Activated CD4-positive, alpha-beta T cell treated with anti-CD3 and anti-CD28 coated beads, Interleukin-10, Interleukin-2, amounts not matched to agents 100 ng/mL and 50 ng/mL, durations not matched to agents 16 hours and 8 hours (primary cell): ENCODE measurements around the gene MBD5.

Source experiments
- DNase-seq: peaks from one replicate; pipeline ENCODE4 v3.0.0-alpha.2; 2020

Gene MBD5

GRCh38 chr2:148486655-148487054 lies 465.8 kb downstream of the MBD5 start:
- DNase-seq = no peak

DNA sequence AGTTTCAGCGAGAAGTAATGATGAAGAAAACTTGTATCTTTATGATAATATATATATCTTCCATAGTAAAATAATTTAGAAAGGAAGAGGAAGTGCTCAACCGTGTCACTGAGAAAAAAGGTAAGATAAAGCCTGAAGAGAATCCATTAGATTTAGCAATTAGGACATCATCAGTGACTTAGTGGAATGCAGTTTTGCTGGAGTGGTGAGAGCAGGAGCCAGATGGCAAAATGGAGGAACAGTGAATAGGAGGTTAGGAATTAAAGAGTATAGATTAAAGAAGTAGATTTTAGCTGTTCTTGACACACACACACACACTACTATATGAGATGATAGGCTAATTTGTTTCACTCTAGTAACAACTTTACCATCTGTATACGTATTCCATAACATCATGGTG lies 466.5 kb downstream of the MBD5 start:
- no peak for DNase-seq

GRCh38 chr2:148490840-148491439 lies 470.0 kb downstream of the MBD5 start:
- no peak for DNase-seq

DNA sequence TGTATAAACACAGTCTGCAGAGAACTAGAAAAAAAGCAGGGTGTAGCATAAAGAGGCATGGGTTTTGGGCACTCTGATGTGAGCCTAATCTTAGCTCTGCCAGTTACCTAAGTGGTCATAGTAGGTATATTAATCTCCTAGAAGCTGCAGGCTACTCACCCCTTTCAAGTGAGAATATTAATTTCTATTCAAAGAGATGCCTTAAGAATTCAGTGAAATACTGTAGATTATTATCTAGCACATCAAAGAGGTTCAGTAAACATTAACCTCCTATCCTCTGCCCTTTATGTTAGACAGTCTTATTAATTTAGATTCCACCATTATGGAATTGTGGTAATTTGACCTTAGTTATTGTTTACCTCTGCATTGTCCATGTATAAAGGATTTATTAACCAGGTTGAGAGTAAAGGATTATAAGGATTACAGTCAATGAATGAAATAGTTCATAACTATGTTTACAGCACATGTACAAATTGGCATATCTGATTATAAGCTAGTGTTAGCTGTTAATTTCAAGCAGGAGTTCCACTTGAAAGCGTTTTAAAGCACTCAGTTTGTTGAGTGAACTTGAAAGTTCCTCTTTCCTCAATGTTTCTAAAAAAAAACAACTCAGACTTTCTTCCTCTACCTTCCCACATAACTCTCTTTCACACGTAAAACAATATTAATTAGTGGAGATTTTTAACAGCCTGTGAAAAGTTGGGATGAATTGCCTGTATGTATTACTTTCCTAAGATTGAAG lies 473.1 kb downstream of the MBD5 start:
- no peak for DNase-seq

GRCh38 chr2:148495586-148495985 lies 474.7 kb downstream of the MBD5 start:
- no peak for DNase-seq

DNA sequence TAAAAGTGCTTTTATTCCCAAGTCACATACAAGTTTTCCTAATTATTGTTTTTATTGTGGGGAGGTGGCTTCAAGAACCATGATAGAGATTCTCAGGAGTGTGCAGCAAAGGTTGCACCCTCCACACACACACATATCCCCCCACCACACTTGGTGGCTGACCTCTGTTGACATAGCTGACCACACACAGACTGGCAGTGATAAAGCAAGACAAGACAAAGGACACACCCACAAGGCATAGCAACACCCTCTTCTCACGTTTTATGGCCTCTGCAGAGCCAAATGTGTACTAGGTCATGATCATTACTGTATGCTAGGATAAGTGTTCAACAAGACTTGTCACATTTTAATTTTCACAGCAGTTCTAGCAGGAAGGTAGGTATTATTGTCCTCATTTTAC lies 480.7 kb downstream of the MBD5 start:
- no peak for DNase-seq

GRCh38 chr2:148503516-148503915 lies 482.6 kb downstream of the MBD5 start:
- DNase-seq = no peak

- DNase-seq = no peak
Measured at GRCh38 chr2:148507970-148508369, 487.1 kb downstream of the MBD5 start.

- peak; percentile 16 for DNase-seq
Measured at GRCh38 chr2:148508878-148509287, 488.0 kb downstream of the MBD5 start.

DNA sequence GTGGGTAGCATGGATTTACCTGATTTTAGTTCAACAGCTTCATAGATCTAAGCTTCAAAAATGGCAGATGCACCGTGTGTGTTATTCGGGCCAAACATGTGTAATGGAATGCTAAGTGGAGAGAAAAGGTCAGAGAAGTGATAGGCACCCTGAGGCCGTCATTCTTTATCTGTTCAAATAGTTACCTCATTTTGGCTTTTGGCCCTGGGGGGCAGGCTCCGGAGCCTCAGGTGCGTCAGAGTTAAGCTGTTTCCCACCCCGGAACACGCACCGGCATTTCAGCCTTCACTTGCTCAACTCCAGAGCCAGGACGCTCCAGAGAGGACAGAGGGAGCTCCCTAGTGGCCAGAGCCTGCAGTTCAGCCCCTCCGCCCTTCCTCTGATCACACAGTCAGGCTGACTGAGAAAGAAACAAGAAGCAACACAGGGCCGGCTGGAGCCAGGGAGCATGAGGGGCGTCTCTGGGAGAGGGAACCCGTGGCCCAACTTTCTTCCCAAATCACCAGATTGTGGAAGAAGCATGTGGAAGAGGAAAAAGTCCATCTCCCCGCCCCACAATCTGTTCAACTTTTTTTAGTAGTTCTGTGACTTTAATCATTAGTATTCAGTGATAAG lies 488.5 kb downstream of the MBD5 start:
- DNase-seq = peak; percentile 93

DNA sequence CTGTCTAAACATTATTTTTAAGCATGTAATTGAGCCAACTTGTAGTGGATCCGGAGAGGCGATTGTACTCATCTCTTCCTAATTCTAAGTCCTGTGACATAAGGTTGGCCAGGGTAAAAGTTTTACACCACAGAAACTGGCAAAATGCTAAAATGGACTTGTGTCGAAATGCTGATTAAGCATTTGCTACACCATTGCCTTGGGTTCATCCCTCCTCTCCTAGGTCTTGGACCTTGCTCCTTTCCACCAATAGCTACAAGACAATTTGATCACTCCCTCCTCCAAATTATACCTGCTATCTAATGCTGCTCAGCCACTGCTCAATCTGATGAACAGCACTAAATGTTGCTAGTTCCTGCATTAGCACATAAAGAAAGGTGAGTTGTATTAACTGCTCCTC lies 491.0 kb downstream of the MBD5 start:
- DNase-seq = no peak

GRCh38 chr2:148512501-148512900 lies 491.6 kb downstream of the MBD5 start:
- no peak for DNase-seq

GRCh38 chr2:148513427-148513826 lies 492.5 kb downstream of the MBD5 start:
- DNase-seq = no peak

- no peak for DNase-seq
Measured at GRCh38 chr2:148515120-148515519, 494.2 kb downstream of the MBD5 start.

DNA sequence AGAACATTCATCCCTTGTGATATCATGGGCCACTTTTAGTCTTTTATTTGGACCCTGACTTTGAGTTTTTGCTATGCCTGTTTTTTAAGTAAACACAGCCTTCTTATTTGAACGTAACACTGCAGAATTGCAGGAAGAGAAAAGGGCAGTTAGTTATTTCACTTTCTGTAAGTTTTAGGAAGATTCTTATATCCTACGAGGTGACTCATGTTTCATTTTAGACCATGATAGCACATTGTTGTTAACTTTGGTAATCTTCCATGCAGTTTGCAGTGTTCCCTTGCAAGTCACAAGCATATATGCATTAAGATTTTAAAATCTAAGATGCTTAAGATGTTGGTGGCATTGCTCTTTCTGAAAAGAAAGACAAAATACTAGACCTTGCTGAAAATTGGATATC lies 495.1 kb downstream of the MBD5 start:
- no peak for DNase-seq

DNA sequence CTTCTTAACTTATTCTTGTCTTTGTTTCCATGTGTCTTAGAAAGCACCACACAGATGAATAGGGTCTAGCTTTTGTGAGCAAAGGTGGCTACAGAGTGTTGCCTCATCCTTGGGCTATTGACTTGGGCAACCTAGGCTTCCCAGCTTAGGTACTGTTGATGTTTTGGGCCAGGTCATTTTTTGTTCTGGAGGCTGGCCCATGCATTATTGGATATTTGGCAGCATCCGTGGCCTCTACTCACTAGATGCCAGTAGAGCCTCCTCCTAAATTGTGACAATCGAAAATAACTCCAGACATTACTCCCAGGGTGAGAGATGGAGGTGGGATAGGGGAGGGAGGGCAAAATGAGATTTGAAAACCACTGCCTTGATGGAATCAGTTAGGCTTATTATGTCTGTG lies 496.4 kb downstream of the MBD5 start:
- DNase-seq = no peak

GRCh38 chr2:148517822-148518221 lies 496.9 kb downstream of the MBD5 start:
- no peak for DNase-seq

- no peak for DNase-seq
Measured at GRCh38 chr2:148519013-148519412, 498.1 kb downstream of the MBD5 start.

GRCh38 chr2:148521181-148521580 lies 500.3 kb downstream of the MBD5 start:
- no peak for DNase-seq

GRCh38 chr2:148523315-148523714 lies 502.4 kb downstream of the MBD5 start:
- no peak for DNase-seq

DNA sequence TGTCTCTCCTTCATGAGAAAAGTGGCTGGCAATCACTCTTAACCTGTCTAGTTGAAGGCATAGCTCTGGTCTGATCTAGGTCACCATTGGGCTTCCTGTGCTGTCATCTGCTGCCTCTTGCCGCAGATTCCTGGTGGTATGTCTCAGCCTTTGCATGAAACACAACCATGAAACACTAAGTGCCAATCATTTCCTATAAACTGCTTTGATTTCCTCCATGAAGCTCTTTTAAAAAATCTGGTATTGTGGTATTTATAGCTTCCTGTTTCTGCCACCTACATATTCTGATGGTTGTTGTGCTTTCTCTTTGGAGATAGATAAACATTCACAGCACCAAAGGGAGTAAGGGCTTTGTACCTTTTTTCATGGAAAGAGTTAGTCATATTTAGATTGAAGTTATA lies 503.6 kb downstream of the MBD5 start:
- DNase-seq = peak; percentile 79

DNA sequence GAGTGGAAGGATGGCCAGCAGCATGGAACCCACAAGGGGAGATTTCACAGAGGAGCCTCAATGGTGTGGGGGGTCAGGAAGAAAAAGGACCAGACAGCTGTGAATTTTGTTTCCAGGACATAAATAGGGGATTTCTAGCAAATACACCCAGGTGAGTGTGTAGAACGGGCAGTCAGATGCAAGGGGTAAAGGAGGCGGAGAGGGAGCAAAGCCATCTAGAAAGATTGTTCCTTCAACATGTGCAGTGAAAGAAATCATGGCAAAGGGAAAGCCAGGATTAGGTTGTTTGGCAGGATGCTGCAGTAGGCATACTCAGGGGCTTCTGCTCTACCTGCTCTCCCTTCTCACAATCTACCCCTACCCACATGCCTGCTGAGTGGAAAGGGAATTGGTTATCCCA lies 504.2 kb downstream of the MBD5 start:
- DNase-seq = no peak

DNA sequence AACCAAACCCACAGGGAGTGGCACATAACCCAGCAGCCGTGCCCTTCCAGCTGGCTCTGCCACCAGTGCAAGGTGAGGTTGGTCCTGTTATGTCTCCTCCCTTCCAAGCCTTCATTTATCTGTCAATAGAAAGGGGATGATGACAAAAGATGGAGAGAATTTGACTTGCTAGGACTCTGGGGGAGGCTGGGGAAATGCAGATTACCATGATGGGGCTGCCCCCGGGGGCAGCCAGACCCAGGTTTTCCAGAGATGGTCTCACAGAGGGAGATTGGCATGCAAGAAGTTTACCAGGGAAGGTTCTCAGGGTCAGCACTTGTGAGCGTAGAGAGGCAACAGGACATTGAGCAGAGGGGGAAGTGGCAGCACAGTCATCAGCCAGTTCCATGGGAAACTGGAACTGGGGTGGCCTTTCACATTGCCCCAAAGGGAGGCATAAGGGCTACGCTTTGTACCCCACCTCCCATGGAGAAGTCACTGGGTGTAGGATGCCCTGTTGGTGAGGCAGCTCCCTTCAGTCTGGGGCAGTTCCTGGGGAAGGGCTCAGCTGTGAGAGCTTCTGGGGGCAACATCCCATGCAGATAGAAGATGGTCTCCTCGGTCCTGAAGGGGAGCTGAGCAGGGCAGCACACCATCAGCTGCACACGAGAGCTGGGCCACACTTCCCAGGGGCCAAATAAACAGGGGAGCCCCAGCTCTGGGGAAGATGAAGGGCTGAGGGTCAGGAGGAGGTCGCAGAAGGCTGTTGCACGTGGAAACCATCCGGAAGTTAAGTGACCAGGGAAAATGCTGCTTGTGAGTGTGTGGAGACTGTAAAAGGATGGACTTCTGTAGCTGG lies 505.8 kb downstream of the MBD5 start:
- DNase-seq = no peak
